SK-N-MC (cell line): ENCODE results near the gene AMN.
"Not testable (repeated sequence)": the region's sequence is repeated elsewhere in the genome, so short reads cannot be mapped to it uniquely, and the experiment has no call there.

Experiments
- DNase-seq: peaks from one replicate; pipeline ENCODE4 v3.0.0-alpha.2; 2011; ENCODE audit warnings: low read depth, low spot score
- H3K27ac ChIP-seq: fragments of 200-600 bp; sonication (generic); 2 replicates; pipeline ENCODE4 v1.5.1; 2016; ENCODE audit warnings: mixed run types
- H3K36me3 ChIP-seq: fragments of 200-600 bp; sonication (generic); 2 replicates; pipeline ENCODE4 v1.6.1; 2017; ENCODE audit warnings: antibody characterized with exemption, low read length, mixed read lengths; ENCODE audit not compliant: insufficient read depth
- H3K4me3 ChIP-seq: fragments of 200-600 bp; sonication (generic); 2 replicates; pipeline ENCODE4 v1.5.1; 2016
- H3K9ac ChIP-seq: fragments of 200-600 bp; sonication (generic); 2 replicates; pipeline ENCODE4 v1.8.0; 2017; ENCODE audit warnings: mixed run types, mixed read lengths; ENCODE audit not compliant: insufficient read length
- H3K9me3 ChIP-seq: fragments of 200-600 bp; sonication (generic); 2 replicates; pipeline ENCODE4 v1.6.1; 2017; ENCODE audit warnings: low read depth, mild to moderate bottlenecking, antibody characterized with exemption, low read length, moderate library complexity, mixed read lengths
- EZH2 ChIP-seq: fragments of 200-600 bp; sonication (generic); IDR thresholded peaks from one replicate; pipeline ENCODE4 v1.6.1; 2017; ENCODE audit warnings: antibody characterized with exemption
- FOXP2 ChIP-seq: optimal IDR thresholded peaks from 2 replicates; pipeline ENCODE3; 2011; ENCODE audit warnings: mild to moderate bottlenecking, moderate library complexity; ENCODE audit not compliant: insufficient read depth; ENCODE audit errors: extremely low read length, control extremely low read depth
- POLR2AphosphoS5 ChIP-seq: IDR thresholded peaks from 2 replicates; pipeline ENCODE4 v1.6.1; 2012; ENCODE audit warnings: mild to moderate bottlenecking, low read depth, low read length, borderline replicate concordance

Gene AMN

GRCh38 chr14:102922490-102923200 lies at the start of gene AMN:
Gene AMN, plus strand, starts transcription at chr14:102922663. Its CDS starts 26 bp downstream, at chr14:102922689.
- no peaks in the 10 kb centered on the region for H3K9me3 ChIP-seq
- no peak within 1 kb of the TSS for H3K9ac ChIP-seq
- H3K4me3 ChIP-seq = no peak within 1 kb of the TSS
- no peak for DNase-seq
- no peaks in the 10 kb centered on the region for H3K36me3 ChIP-seq
- TF ChIP-seq POLR2AphosphoS5 (no peak), FOXP2 (no peak), EZH2 (no peak)
- no peak within 1 kb of the TSS for H3K27ac ChIP-seq

- Histone ChIP-seq H3K9ac (no peak overlapping the region), H3K27ac (no peak overlapping the region), H3K4me3 (no peak overlapping the region), H3K9me3 (no peaks in the 10 kb centered on the region), H3K36me3 (peaks cover 74% of the 10 kb centered on the region)
- TF ChIP-seq EZH2 (no peak), FOXP2 (no peak), POLR2AphosphoS5 (no peak)
- DNase-seq = no peak
These were observed 49.3 kb upstream of the AMN start for GRCh38 chr14:102873131-102873530.

GRCh38 chr14:102873546-102874061 lies 48.9 kb upstream of the AMN start:
- Histone ChIP-seq H3K9me3 (no peaks in the 10 kb centered on the region), H3K9ac (no peak overlapping the region), H3K27ac (no peak overlapping the region), H3K36me3 (peaks cover 75% of the 10 kb centered on the region), H3K4me3 (no peak overlapping the region)
- no peak for DNase-seq
- TF ChIP-seq EZH2 = no peak
- TF ChIP-seq FOXP2 = no peak
- no peak for TF ChIP-seq POLR2AphosphoS5

- no peak overlapping the region for H3K27ac ChIP-seq
- H3K4me3 ChIP-seq = no peak overlapping the region
- no peaks in the 10 kb centered on the region for H3K9me3 ChIP-seq
- DNase-seq = no peak
- TF ChIP-seq POLR2AphosphoS5 (no peak), EZH2 (no peak), FOXP2 (no peak)
- H3K36me3 ChIP-seq = peaks cover 61% of the 10 kb centered on the region
- H3K9ac ChIP-seq = no peak overlapping the region
These were observed 46.8 kb upstream of the AMN start for GRCh38 chr14:102875652-102876051.

GRCh38 chr14:102877511-102877910 lies 45.0 kb upstream of the AMN start:
- not testable (repeated sequence) for H3K4me3 ChIP-seq, H3K9ac ChIP-seq, H3K9me3 ChIP-seq, H3K27ac ChIP-seq, DNase-seq
- H3K36me3 ChIP-seq = peaks cover 43% of the 10 kb centered on the region

GRCh38 chr14:102878174-102878969 lies 44.1 kb upstream of the AMN start:
- no peak overlapping the region for H3K4me3 ChIP-seq
- H3K36me3 ChIP-seq = peaks cover 45% of the 10 kb centered on the region
- TF ChIP-seq FOXP2 (no peak), POLR2AphosphoS5 (no peak), EZH2 (no peak)
- no peaks in the 10 kb centered on the region for H3K9me3 ChIP-seq
- no peak for DNase-seq
- H3K27ac ChIP-seq = no peak overlapping the region
- no peak overlapping the region for H3K9ac ChIP-seq

GRCh38 chr14:102878970-102879460 lies 43.4 kb upstream of the AMN start:
- no peak for TF ChIP-seq EZH2
- TF ChIP-seq FOXP2 = no peak
- TF ChIP-seq POLR2AphosphoS5 = no peak
- Histone ChIP-seq H3K9me3 (no peaks in the 10 kb centered on the region), H3K36me3 (peaks cover 50% of the 10 kb centered on the region), H3K27ac (no peak overlapping the region), H3K9ac (no peak overlapping the region), H3K4me3 (no peak overlapping the region)
- no peak for DNase-seq

- H3K9ac ChIP-seq = no peak overlapping the region
- TF ChIP-seq POLR2AphosphoS5 (no peak), FOXP2 (no peak), EZH2 (no peak)
- H3K36me3 ChIP-seq = peaks cover 34% of the 10 kb centered on the region
- no peak overlapping the region for H3K27ac ChIP-seq
- H3K4me3 ChIP-seq = no peak overlapping the region
- no peaks in the 10 kb centered on the region for H3K9me3 ChIP-seq
- DNase-seq = no peak
These were observed 40.1 kb upstream of the AMN start for GRCh38 chr14:102882226-102882906.
